HEK293 (cell line): ENCODE data around the gene ALG12.

Experiments
- BCL11A ChIP-seq: fragments of 450-650 bp; formaldehyde crosslinking; IDR thresholded peaks from 2 replicates; pipeline ENCODE4 v1.5.1; 2016; ENCODE audit warnings: low read depth, missing biosample characterization, missing genetic modification characterization
- BCL11B ChIP-seq: fragments of 450-650 bp; formaldehyde crosslinking; IDR thresholded peaks from 2 replicates; pipeline ENCODE4 v1.5.1; 2016; ENCODE audit warnings: low read depth, missing biosample characterization, missing genetic modification characterization
- EGR2 ChIP-seq: fragments of 450-650 bp; formaldehyde crosslinking; IDR thresholded peaks from 2 replicates; pipeline ENCODE4 v1.5.1; 2016; ENCODE audit warnings: low read depth, missing biosample characterization, missing genetic modification characterization
- FEZF1 ChIP-seq: fragments of 450-650 bp; formaldehyde crosslinking; IDR thresholded peaks from 2 replicates; pipeline ENCODE4 v1.5.1; 2016; ENCODE audit warnings: missing biosample characterization, missing genetic modification characterization
- GFI1B ChIP-seq: fragments of 450-650 bp; formaldehyde crosslinking; IDR thresholded peaks from 2 replicates; pipeline ENCODE4 v1.5.1; 2016; ENCODE audit warnings: missing biosample characterization, missing genetic modification characterization
- GLIS2 ChIP-seq: fragments of 450-650 bp; formaldehyde crosslinking; IDR thresholded peaks from 2 replicates; pipeline ENCODE4 v1.5.1; 2016; ENCODE audit warnings: missing biosample characterization, missing genetic modification characterization
- HIC1 ChIP-seq: fragments of 450-650 bp; formaldehyde crosslinking; IDR thresholded peaks from 2 replicates; pipeline ENCODE4 v1.5.1; 2016; ENCODE audit warnings: missing biosample characterization, missing genetic modification characterization
- HOXA7 ChIP-seq: sonication (generic); formaldehyde crosslinking; IDR thresholded peaks from 2 replicates; pipeline ENCODE4 v1.8.1; 2022; ENCODE audit warnings: missing genetic modification reagents, borderline replicate concordance
- KLF1 ChIP-seq: fragments of 450-650 bp; formaldehyde crosslinking; IDR thresholded peaks from 2 replicates; pipeline ENCODE4 v1.5.1; 2016; ENCODE audit warnings: missing biosample characterization, missing genetic modification characterization
- KLF16 ChIP-seq: fragments of 450-650 bp; formaldehyde crosslinking; IDR thresholded peaks from 2 replicates; pipeline ENCODE4 v1.5.1; 2017; ENCODE audit warnings: missing biosample characterization, missing genetic modification characterization
- KLF7 ChIP-seq: fragments of 450-650 bp; formaldehyde crosslinking; IDR thresholded peaks from 2 replicates; pipeline ENCODE4 v1.5.1; 2016; ENCODE audit warnings: missing biosample characterization, missing genetic modification characterization, borderline replicate concordance
- KLF9 ChIP-seq: fragments of 450-650 bp; formaldehyde crosslinking; IDR thresholded peaks from 2 replicates; pipeline ENCODE4 v1.5.1; 2016; ENCODE audit warnings: missing biosample characterization, missing genetic modification characterization, low read depth
- PRDM2 ChIP-seq: fragments of 450-650 bp; formaldehyde crosslinking; IDR thresholded peaks from 2 replicates; pipeline ENCODE4 v1.5.1; 2016; ENCODE audit warnings: missing biosample characterization, missing genetic modification characterization, borderline replicate concordance
- ZBTB17 ChIP-seq: fragments of 450-650 bp; formaldehyde crosslinking; IDR thresholded peaks from 2 replicates; pipeline ENCODE4 v1.5.1; 2016; ENCODE audit warnings: missing biosample characterization, missing genetic modification characterization
- ZBTB8A ChIP-seq: fragments of 450-650 bp; formaldehyde crosslinking; IDR thresholded peaks from 2 replicates; pipeline ENCODE4 v1.5.1; 2016; ENCODE audit warnings: missing biosample characterization, missing genetic modification characterization
- ZFP37 ChIP-seq: fragments of 450-650 bp; formaldehyde crosslinking; IDR thresholded peaks from 2 replicates; pipeline ENCODE4 v1.5.1; 2016; ENCODE audit warnings: missing biosample characterization, missing genetic modification characterization
- ZIC2 ChIP-seq: fragments of 450-650 bp; formaldehyde crosslinking; IDR thresholded peaks from 2 replicates; pipeline ENCODE4 v1.5.1; 2016; ENCODE audit warnings: missing biosample characterization, missing genetic modification characterization
- ZNF155 ChIP-seq: fragments of 450-650 bp; formaldehyde crosslinking; IDR thresholded peaks from 2 replicates; pipeline ENCODE4 v1.5.1; 2016; ENCODE audit warnings: missing biosample characterization, missing genetic modification characterization
- ZNF2 ChIP-seq: fragments of 450-650 bp; formaldehyde crosslinking; IDR thresholded peaks from 2 replicates; pipeline ENCODE4 v1.5.1; 2016; ENCODE audit warnings: missing biosample characterization, missing genetic modification characterization
- ZNF239 ChIP-seq: fragments of 450-650 bp; formaldehyde crosslinking; IDR thresholded peaks from 2 replicates; pipeline ENCODE4 v1.5.1; 2016; ENCODE audit warnings: missing biosample characterization, missing genetic modification characterization
- ZNF248 ChIP-seq: fragments of 450-650 bp; formaldehyde crosslinking; IDR thresholded peaks from 2 replicates; pipeline ENCODE4 v1.5.1; 2017; ENCODE audit warnings: missing biosample characterization, missing genetic modification characterization
- ZNF324 ChIP-seq: fragments of 450-650 bp; formaldehyde crosslinking; IDR thresholded peaks from 2 replicates; pipeline ENCODE4 v1.5.1; 2016; ENCODE audit warnings: missing biosample characterization, missing genetic modification characterization
- ZNF521 ChIP-seq: fragments of 450-650 bp; formaldehyde crosslinking; IDR thresholded peaks from 2 replicates; pipeline ENCODE4 v1.5.1; 2017; ENCODE audit warnings: missing biosample characterization, mild to moderate bottlenecking, missing genetic modification characterization
- ZNF560 ChIP-seq: fragments of 450-650 bp; formaldehyde crosslinking; IDR thresholded peaks from 2 replicates; pipeline ENCODE4 v1.5.1; 2017; ENCODE audit warnings: missing biosample characterization, missing genetic modification characterization, borderline replicate concordance
- ZNF610 ChIP-seq: fragments of 450-650 bp; formaldehyde crosslinking; IDR thresholded peaks from 2 replicates; pipeline ENCODE4 v1.5.1; 2016; ENCODE audit warnings: missing biosample characterization, missing genetic modification characterization, borderline replicate concordance
- ZNF76 ChIP-seq: fragments of 450-650 bp; formaldehyde crosslinking; IDR thresholded peaks from 2 replicates; pipeline ENCODE4; 2016; ENCODE audit warnings: low read depth, missing biosample characterization, missing genetic modification characterization, borderline replicate concordance
- ZNF776 ChIP-seq: fragments of 450-650 bp; formaldehyde crosslinking; IDR thresholded peaks from 2 replicates; pipeline ENCODE4 v1.5.0; 2017; ENCODE audit warnings: missing biosample characterization, missing genetic modification characterization, borderline replicate concordance
- ZNF777 ChIP-seq: fragments of 450-650 bp; formaldehyde crosslinking; IDR thresholded peaks from 2 replicates; pipeline ENCODE4 v1.5.1; 2017; ENCODE audit warnings: missing biosample characterization, missing genetic modification characterization, borderline replicate concordance
- ZSCAN23 ChIP-seq: fragments of 450-650 bp; formaldehyde crosslinking; IDR thresholded peaks from 2 replicates; pipeline ENCODE4 v1.5.1; 2016; ENCODE audit warnings: missing biosample characterization, missing genetic modification characterization
- ZSCAN4 ChIP-seq: fragments of 450-650 bp; formaldehyde crosslinking; IDR thresholded peaks from 2 replicates; pipeline ENCODE4 v1.5.1; 2017; ENCODE audit warnings: missing biosample characterization, missing genetic modification characterization
- ZXDB ChIP-seq: fragments of 450-650 bp; formaldehyde crosslinking; IDR thresholded peaks from 2 replicates; pipeline ENCODE4 v1.5.1; 2016; ENCODE audit warnings: missing biosample characterization, missing genetic modification characterization

ALG12 gene

DNA sequence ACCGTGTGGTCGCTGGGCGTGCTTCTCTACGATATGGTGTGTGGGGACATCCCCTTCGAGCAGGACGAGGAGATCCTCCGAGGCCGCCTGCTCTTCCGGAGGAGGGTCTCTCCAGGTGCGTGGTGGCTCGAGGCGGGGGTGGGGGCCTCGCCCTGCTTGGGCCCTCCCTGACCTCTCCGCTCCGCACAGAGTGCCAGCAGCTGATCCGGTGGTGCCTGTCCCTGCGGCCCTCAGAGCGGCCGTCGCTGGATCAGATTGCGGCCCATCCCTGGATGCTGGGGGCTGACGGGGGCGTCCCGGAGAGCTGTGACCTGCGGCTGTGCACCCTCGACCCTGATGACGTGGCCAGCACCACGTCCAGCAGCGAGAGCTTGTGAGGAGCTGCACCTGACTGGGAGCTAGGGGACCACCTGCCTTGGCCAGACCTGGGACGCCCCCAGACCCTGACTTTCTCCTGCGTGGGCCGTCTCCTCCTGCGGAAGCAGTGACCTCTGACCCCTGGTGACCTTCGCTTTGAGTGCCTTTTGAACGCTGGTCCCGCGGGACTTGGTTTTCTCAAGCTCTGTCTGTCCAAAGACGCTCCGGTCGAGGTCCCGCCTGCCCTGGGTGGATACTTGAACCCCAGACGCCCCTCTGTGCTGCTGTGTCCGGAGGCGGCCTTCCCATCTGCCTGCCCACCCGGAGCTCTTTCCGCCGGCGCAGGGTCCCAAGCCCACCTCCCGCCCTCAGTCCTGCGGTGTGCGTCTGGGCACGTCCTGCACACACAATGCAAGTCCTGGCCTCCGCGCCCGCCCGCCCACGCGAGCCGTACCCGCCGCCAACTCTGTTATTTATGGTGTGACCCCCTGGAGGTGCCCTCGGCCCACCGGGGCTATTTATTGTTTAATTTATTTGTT, 44.8 kb upstream of the ALG12 start (continued):
- TF ChIP-seq PRDM2 (tag by site-specific recombination) (peak; percentile 23; the same call in 1 of the 2 replicates), KLF1 (tag by site-specific recombination) (no peak; the same call in 1 of the 2 replicates), ZFP37 (tag by site-specific recombination) (0 out of 2 replicates have a peak, but pooled peaks have one; percentile 22), ZNF610 (tag by site-specific recombination) (no peak; the same call in 1 of the 2 replicates), ZIC2 (tag by site-specific recombination) (peak; percentile 75), ZBTB17 (tag by site-specific recombination) (peak; percentile 45; the same call in 1 of the 2 replicates), ZNF76 (0 out of 2 replicates have a peak, but pooled peaks have one; percentile 3), FEZF1 (peak; percentile 6; the same call in 1 of the 2 replicates), ZNF248 (no peak), ZSCAN23 (0 out of 2 replicates have a peak, but pooled peaks have one; percentile 1), ZBTB8A (tag by site-specific recombination) (peak; percentile 52), GFI1B (tag by site-specific recombination) (no peak), ZNF239 (tag by site-specific recombination) (no peak), ZXDB (tag by site-specific recombination) (peak; percentile 66; the same call in 1 of the 2 replicates), ZSCAN4 (tag by site-specific recombination) (no peak), BCL11A (tag by site-specific recombination) (peak; percentile 90; the same call in 1 of the 2 replicates), KLF7 (0 out of 2 replicates have a peak, but pooled peaks have one; percentile 1), ZNF2 (tag by site-specific recombination) (peak; percentile 67; the same call in 1 of the 2 replicates), ZNF560 (tag by site-specific recombination) (no peak), KLF16 (peak; percentile 8; the same call in 1 of the 2 replicates), HIC1 (tag by site-specific recombination) (peak; percentile 49), ZNF155 (tag by site-specific recombination) (no peak), EGR2 (tag by site-specific recombination) (peak; percentile 97), ZNF521 (tag by site-specific recombination) (no peak), GLIS2 (peak; percentile 91), KLF9 (tag by site-specific recombination) (0 out of 2 replicates have a peak, but pooled peaks have one; percentile 6), ZNF324 (0 out of 2 replicates have a peak, but pooled peaks have one; percentile 7), BCL11B (tag by site-specific recombination) (peak; percentile 98), HOXA7 (no peak), ZNF776 (no peak), ZNF777 (tag by site-specific recombination) (no peak)
